HepG2 (cell line): ENCODE data around the gene TRA2B. TPM values are rescaled to one million over a fixed set of nuclear protein-coding genes. Genes with fewer than 3 reads are reported as not detected.

ENCODE experiments used
- ARNT2 ChIP-seq: sonication (generic); formaldehyde crosslinking; IDR thresholded peaks from 2 replicates; pipeline ENCODE4 v1.8.0; 2022; ENCODE audit warnings: mild to moderate bottlenecking, low read depth, missing genetic modification reagents, moderate library complexity
- BRCA1 ChIP-seq: sonication (generic); formaldehyde crosslinking; IDR thresholded peaks from 2 replicates; pipeline ENCODE4 v1.4.0; 2020; ENCODE audit warnings: missing genetic modification reagents
- CENPX ChIP-seq: sonication (generic); formaldehyde crosslinking; IDR thresholded peaks from 2 replicates; pipeline ENCODE4 v1.9.0; 2021; ENCODE audit warnings: mild to moderate bottlenecking, missing genetic modification reagents, moderate library complexity
- GZF1 ChIP-seq: sonication (generic); formaldehyde crosslinking; IDR thresholded peaks from 2 replicates; pipeline ENCODE4 v1.5.1; 2020; ENCODE audit warnings: mild to moderate bottlenecking, missing genetic modification reagents
- HDAC1 ChIP-seq: sonication (generic); formaldehyde crosslinking; IDR thresholded peaks from 2 replicates; pipeline ENCODE4 v1.5.1; 2020; ENCODE audit warnings: mild to moderate bottlenecking, missing genetic modification reagents
- KLF12 ChIP-seq: sonication (generic); formaldehyde crosslinking; IDR thresholded peaks from 2 replicates; pipeline ENCODE4 v1.4.0; 2020; ENCODE audit warnings: missing genetic modification reagents, borderline replicate concordance
- MAFK ChIP-seq, 2 experiments: IDR thresholded peaks in 1 of 2; conservative IDR thresholded peaks in 1 of 2; 2 replicates each; pipeline ENCODE4 v1.6.1; 2011; ENCODE audit warnings: improper control_type of control experiment in 2 of 2, low read length in 2 of 2
- MEF2D ChIP-seq: sonication (generic); formaldehyde crosslinking; IDR thresholded peaks from 2 replicates; pipeline ENCODE4 v1.5.1; 2020; ENCODE audit warnings: mild to moderate bottlenecking, missing genetic modification reagents
- PITX1 ChIP-seq: sonication (generic); formaldehyde crosslinking; IDR thresholded peaks from 2 replicates; pipeline ENCODE4 v1.5.1; 2020; ENCODE audit warnings: mild to moderate bottlenecking, missing genetic modification reagents
- PLRG1 ChIP-seq: fragments of 450-650 bp; conservative IDR thresholded peaks from 2 replicates; pipeline ENCODE4 v1.6.1; 2016
- SMYD3 ChIP-seq: sonication (generic); formaldehyde crosslinking; IDR thresholded peaks from 2 replicates; pipeline ENCODE4 v1.8.1; 2023; ENCODE audit warnings: mild to moderate bottlenecking, missing genetic modification reagents
- ZFYVE20 ChIP-seq: sonication (generic); formaldehyde crosslinking; IDR thresholded peaks from 2 replicates; pipeline ENCODE4 v1.8.0; 2023; ENCODE audit warnings: low read depth, mild to moderate bottlenecking, moderate library complexity, missing genetic modification reagents, borderline replicate concordance
- ZMYM3 ChIP-seq: sonication (generic); formaldehyde crosslinking; IDR thresholded peaks from 2 replicates; pipeline ENCODE4 v1.5.1; 2020; ENCODE audit warnings: mild to moderate bottlenecking, missing genetic modification reagents
- ZNF12 ChIP-seq: sonication (generic); formaldehyde crosslinking; IDR thresholded peaks from 2 replicates; pipeline ENCODE4 v1.5.0; 2020; ENCODE audit warnings: missing genetic modification reagents
- ZNF3 ChIP-seq: IDR thresholded peaks from 2 replicates; pipeline ENCODE4 v1.7.0; 2017; ENCODE audit warnings: inconsistent platforms
- ZNF569 ChIP-seq: sonication (generic); formaldehyde crosslinking; IDR thresholded peaks from 2 replicates; pipeline ENCODE4 v1.5.0; 2020; ENCODE audit warnings: mild to moderate bottlenecking, missing genetic modification reagents, moderate library complexity, borderline replicate concordance
- ZNF674 ChIP-seq: sonication (generic); formaldehyde crosslinking; IDR thresholded peaks from 2 replicates; pipeline ENCODE4 v1.5.0; 2020; ENCODE audit warnings: low read depth, mild to moderate bottlenecking, missing genetic modification reagents
- ZSCAN12 ChIP-seq: sonication (generic); formaldehyde crosslinking; IDR thresholded peaks from 2 replicates; pipeline ENCODE4 v1.9.0; 2021; ENCODE audit warnings: mild to moderate bottlenecking, missing genetic modification reagents
- polyA plus RNA-seq, 8 experiments: library from polyadenylated mRNA; depleted of rRNA in 3 of 8; stranded (reverse) in 7 of 8; unstranded in 1 of 8; fragments of >200 nt; fragmentation: Illumina TruSeq in 4 of 8; extraction: Trizol in 4 of 8; gene quantifications; 2 replicates each; pipeline versions ENCODE4 v1.2.1 to v1.2.3, GENCODE V29; 2011 to 2016; ENCODE audit warnings: low read depth in 4 of 8, missing spikeins in 1 of 8, mixed read lengths in 1 of 8; ENCODE audit not compliant: insufficient read depth in 1 of 8
- total RNA-seq, 5 experiments: library from RNA; depleted of rRNA; stranded (reverse); fragments of >200 nt; fragmentation: Illumina TruSeq; extraction: Trizol; gene quantifications; 2 replicates each; pipeline ENCODE4 v1.2.3, GENCODE V29; 2016; ENCODE audit warnings: low read depth in 1 of 5
- TF ChIP-seq, protein P1 (sequence below): sonication (generic); formaldehyde crosslinking; IDR thresholded peaks from 2 replicates; pipeline ENCODE4 v1.4.0; 2020; ENCODE audit warnings: missing genetic modification reagents
- TF ChIP-seq, protein P2 (sequence below): sonication (generic); formaldehyde crosslinking; IDR thresholded peaks from 2 replicates; pipeline ENCODE4 v1.5.0; 2020; ENCODE audit warnings: missing genetic modification reagents, mild to moderate bottlenecking, borderline replicate concordance
- TF ChIP-seq, protein P3 (sequence below): sonication (generic); formaldehyde crosslinking; IDR thresholded peaks from 2 replicates; pipeline ENCODE4 v1.5.1; 2020; ENCODE audit warnings: missing genetic modification reagents, mild to moderate bottlenecking, borderline replicate concordance
- TF ChIP-seq, protein P4 (sequence below): sonication (generic); formaldehyde crosslinking; IDR thresholded peaks from 2 replicates; pipeline ENCODE4 v1.4.0; 2020; ENCODE audit warnings: missing genetic modification reagents

The TRA2B gene
- total and polyA plus RNA-seq, 2 of the 13 experiments (the other 11 are each of a cell fraction or from before 2014, with no cell fraction given) = 105 to 241 TPM

DNA sequence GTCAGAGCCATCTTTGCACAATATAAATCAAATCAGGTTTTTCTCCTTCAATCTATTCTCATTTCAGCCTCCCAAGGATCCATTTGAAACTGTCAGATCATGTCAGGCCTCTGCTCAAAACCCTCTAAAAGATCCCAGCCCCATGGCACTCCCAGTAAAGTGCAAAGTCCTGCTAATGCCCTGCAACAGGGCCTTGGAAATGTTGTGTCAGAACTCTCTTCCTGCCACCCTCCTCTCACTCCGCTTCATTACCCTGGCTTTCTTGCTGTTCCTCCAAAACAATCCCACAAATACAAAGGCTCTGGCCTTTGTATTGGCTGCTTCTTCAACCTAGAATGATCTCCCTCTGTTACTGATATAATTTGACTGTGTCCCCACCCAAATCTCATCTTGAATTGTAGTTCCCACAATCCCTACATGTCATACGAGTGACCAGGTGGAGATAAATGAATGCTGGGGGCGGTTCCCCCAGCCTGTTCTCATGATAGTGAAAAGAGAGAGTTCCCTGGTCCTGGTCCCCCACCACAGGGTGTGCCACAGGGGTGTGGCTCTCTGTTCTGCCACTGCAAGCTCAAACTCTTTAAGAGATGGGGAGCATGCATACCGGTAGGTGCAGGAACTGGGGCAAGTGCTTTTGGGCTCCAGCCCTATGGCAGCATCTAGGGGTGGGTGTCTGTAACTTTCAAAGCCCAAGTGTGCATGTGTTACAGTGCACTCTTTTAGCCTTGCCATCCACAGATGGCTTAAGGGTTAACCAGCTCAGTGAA is 22.9 kb upstream of the TRA2B start (continued):
- 0 out of 2 replicates have a peak, but pooled peaks have one; percentile 13 for TF ChIP-seq ZMYM3 (CRISPR knock-in tag)
- no peak for TF ChIP-seq KLF12 (CRISPR knock-in tag)
- TF ChIP-seq CENPX = no peak
- TF ChIP-seq ZNF674 (CRISPR knock-in tag) = no peak
- TF ChIP-seq PLRG1 = no peak
- TF ChIP-seq ZFYVE20 (CRISPR knock-in tag) = no peak
- no peak; the same call in 1 of the 2 replicates for TF ChIP-seq HDAC1 (CRISPR knock-in tag)
- TF ChIP-seq GZF1 (CRISPR knock-in tag) = no peak
- TF ChIP-seq, protein P1, sequence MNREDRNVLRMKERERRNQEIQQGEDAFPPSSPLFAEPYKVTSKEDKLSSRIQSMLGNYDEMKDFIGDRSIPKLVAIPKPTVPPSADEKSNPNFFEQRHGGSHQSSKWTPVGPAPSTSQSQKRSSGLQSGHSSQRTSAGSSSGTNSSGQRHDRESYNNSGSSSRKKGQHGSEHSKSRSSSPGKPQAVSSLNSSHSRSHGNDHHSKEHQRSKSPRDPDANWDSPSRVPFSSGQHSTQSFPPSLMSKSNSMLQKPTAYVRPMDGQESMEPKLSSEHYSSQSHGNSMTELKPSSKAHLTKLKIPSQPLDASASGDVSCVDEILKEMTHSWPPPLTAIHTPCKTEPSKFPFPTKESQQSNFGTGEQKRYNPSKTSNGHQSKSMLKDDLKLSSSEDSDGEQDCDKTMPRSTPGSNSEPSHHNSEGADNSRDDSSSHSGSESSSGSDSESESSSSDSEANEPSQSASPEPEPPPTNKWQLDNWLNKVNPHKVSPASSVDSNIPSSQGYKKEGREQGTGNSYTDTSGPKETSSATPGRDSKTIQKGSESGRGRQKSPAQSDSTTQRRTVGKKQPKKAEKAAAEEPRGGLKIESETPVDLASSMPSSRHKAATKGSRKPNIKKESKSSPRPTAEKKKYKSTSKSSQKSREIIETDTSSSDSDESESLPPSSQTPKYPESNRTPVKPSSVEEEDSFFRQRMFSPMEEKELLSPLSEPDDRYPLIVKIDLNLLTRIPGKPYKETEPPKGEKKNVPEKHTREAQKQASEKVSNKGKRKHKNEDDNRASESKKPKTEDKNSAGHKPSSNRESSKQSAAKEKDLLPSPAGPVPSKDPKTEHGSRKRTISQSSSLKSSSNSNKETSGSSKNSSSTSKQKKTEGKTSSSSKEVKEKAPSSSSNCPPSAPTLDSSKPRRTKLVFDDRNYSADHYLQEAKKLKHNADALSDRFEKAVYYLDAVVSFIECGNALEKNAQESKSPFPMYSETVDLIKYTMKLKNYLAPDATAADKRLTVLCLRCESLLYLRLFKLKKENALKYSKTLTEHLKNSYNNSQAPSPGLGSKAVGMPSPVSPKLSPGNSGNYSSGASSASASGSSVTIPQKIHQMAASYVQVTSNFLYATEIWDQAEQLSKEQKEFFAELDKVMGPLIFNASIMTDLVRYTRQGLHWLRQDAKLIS (CRISPR knock-in tag) = no peak
- TF ChIP-seq ZNF3 (CRISPR knock-in tag) = no peak
- TF ChIP-seq, protein P2, sequence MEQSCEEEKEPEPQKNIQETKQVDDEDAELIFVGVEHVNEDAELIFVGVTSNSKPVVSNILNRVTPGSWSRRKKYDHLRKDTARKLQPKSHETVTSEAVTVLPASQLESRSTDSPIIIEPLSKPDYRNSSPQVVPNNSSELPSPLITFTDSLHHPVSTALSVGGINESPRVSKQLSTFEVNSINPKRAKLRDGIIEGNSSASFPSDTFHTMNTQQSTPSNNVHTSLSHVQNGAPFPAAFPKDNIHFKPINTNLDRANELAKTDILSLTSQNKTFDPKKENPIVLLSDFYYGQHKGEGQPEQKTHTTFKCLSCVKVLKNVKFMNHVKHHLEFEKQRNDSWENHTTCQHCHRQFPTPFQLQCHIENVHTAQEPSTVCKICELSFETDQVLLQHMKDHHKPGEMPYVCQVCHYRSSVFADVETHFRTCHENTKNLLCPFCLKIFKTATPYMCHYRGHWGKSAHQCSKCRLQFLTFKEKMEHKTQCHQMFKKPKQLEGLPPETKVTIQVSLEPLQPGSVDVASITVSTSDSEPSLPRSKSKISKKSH (CRISPR knock-in tag) = no peak
- TF ChIP-seq PITX1 (CRISPR knock-in tag) = no peak; the same call in 1 of the 2 replicates
- no peak for TF ChIP-seq ARNT2 (CRISPR knock-in tag)
- TF ChIP-seq, protein P3, sequence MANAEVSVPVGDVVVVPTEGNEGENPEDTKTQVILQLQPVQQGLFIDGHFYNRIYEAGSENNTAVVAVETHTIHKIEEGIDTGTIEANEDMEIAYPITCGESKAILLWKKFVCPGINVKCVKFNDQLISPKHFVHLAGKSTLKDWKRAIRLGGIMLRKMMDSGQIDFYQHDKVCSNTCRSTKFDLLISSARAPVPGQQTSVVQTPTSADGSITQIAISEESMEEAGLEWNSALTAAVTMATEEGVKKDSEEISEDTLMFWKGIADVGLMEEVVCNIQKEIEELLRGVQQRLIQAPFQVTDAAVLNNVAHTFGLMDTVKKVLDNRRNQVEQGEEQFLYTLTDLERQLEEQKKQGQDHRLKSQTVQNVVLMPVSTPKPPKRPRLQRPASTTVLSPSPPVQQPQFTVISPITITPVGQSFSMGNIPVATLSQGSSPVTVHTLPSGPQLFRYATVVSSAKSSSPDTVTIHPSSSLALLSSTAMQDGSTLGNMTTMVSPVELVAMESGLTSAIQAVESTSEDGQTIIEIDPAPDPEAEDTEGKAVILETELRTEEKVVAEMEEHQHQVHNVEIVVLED (CRISPR knock-in tag) = no peak
- TF ChIP-seq ZNF569 (CRISPR knock-in tag) = no peak
- TF ChIP-seq, protein P4, sequence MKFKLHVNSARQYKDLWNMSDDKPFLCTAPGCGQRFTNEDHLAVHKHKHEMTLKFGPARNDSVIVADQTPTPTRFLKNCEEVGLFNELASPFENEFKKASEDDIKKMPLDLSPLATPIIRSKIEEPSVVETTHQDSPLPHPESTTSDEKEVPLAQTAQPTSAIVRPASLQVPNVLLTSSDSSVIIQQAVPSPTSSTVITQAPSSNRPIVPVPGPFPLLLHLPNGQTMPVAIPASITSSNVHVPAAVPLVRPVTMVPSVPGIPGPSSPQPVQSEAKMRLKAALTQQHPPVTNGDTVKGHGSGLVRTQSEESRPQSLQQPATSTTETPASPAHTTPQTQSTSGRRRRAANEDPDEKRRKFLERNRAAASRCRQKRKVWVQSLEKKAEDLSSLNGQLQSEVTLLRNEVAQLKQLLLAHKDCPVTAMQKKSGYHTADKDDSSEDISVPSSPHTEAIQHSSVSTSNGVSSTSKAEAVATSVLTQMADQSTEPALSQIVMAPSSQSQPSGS (CRISPR knock-in tag) = no peak
- no peak; the same call in 1 of the 2 replicates for TF ChIP-seq MEF2D (CRISPR knock-in tag)
- TF ChIP-seq SMYD3 = no peak
- no peak for TF ChIP-seq MAFK (conservative IDR thresholded peaks at IDR 0.05 in 1 of 2, IDR thresholded peaks at IDR 0.05 in 1 of 2; ENCODE audit: low read length in 2 of 2)
- no peak for TF ChIP-seq BRCA1
- no peak; the same call in 1 of the 2 replicates for TF ChIP-seq ZNF12
- TF ChIP-seq ZSCAN12 (CRISPR knock-in tag) = no peak
